ENCODE measurements around the gene PDSS1. TPM values are rescaled to one million over a fixed set of nuclear protein-coding genes. Genes with fewer than 3 reads are reported as not detected.

The PDSS1 gene
- total RNA-seq, 1 experiment from 2014 or later = 14.3 TPM

- intact Hi-C loops (cut with micrococcal nuclease) = no loop called here
- H3K27me3 Mint-ChIP-seq (ENCODE audit: insufficient read depth, unreplicated experiment) = no peaks in the 10 kb centered on the region
- H3K4me1 Mint-ChIP-seq (ENCODE audit: insufficient read depth, unreplicated experiment) = peaks cover 7% of the 10 kb centered on the region
- peaks cover 27% of the 10 kb centered on the region for H3K36me3 Mint-ChIP-seq (ENCODE audit: insufficient read depth, unreplicated experiment)
- BruUV-seq (replicated peaks) = no TSS peak
- no peak overlapping the region for H3K27ac Mint-ChIP-seq (ENCODE audit: low read depth, unreplicated experiment)
- H3K9me3 Mint-ChIP-seq (ENCODE audit: unreplicated experiment) = no peaks in the 10 kb centered on the region
- TF ChIP-seq CTCF (IDR thresholded peaks at IDR 0.05; ENCODE audit: unreplicated experiment) = no peak
- ChIA-PET POLR2A (no interaction called here), CTCF (no interaction called here)
- H3K4me3 Mint-ChIP-seq (ENCODE audit: unreplicated experiment) = no peak overlapping the region
- no peak for DNase-seq (ENCODE audit: unreplicated experiment)
These were observed 6.5 kb downstream of the PDSS1 start for GRCh38 chr10:26703974-26704373.

- Mint-ChIP-seq H3K27me3 (ENCODE audit: insufficient read depth, unreplicated experiment) (no peaks in the 10 kb centered on the region), H3K4me1 (ENCODE audit: insufficient read depth, unreplicated experiment) (peaks cover under 1% of the 10 kb centered on the region), H3K9me3 (ENCODE audit: unreplicated experiment) (no peaks in the 10 kb centered on the region), H3K27ac (ENCODE audit: low read depth, unreplicated experiment) (no peak overlapping the region), H3K36me3 (ENCODE audit: insufficient read depth, unreplicated experiment) (peaks cover 34% of the 10 kb centered on the region), H3K4me3 (ENCODE audit: unreplicated experiment) (no peak overlapping the region)
- no peak for DNase-seq (ENCODE audit: unreplicated experiment)
- BruUV-seq (replicated peaks) = no TSS peak
- ChIA-PET CTCF (interaction anchor here (2.0 kb wide), 1 partner anchor 20 kb away, joined by 7 read pairs; no protein-coding TSS in a partner anchor), POLR2A (interaction anchor here (1.6 kb wide), 1 partner anchor 9 kb away, joined by 4 read pairs; the partner anchor contains the start of gene PDSS1)
- intact Hi-C loops (cut with micrococcal nuclease) = no loop called here
- no peak for TF ChIP-seq CTCF (IDR thresholded peaks at IDR 0.05; ENCODE audit: unreplicated experiment)
These were observed 8.7 kb downstream of the PDSS1 start for GRCh38 chr10:26706206-26706605.

GRCh38 chr10:26706936-26707335, 9.4 kb downstream of the PDSS1 start:
- no peak for TF ChIP-seq CTCF (IDR thresholded peaks at IDR 0.05; ENCODE audit: unreplicated experiment)
- H3K36me3 Mint-ChIP-seq (ENCODE audit: insufficient read depth, unreplicated experiment) = peaks cover 34% of the 10 kb centered on the region
- intact Hi-C loops (cut with micrococcal nuclease) = no loop called here
- POLR2A ChIA-PET = no interaction called here
- H3K4me1 Mint-ChIP-seq (ENCODE audit: insufficient read depth, unreplicated experiment) = no peaks in the 10 kb centered on the region
- H3K4me3 Mint-ChIP-seq (ENCODE audit: unreplicated experiment) = no peak overlapping the region
- no peaks in the 10 kb centered on the region for H3K27me3 Mint-ChIP-seq (ENCODE audit: insufficient read depth, unreplicated experiment)
- H3K27ac Mint-ChIP-seq (ENCODE audit: low read depth, unreplicated experiment) = no peak overlapping the region
- DNase-seq (ENCODE audit: unreplicated experiment) = no peak
- BruUV-seq (replicated peaks) = no TSS peak
- no peaks in the 10 kb centered on the region for H3K9me3 Mint-ChIP-seq (ENCODE audit: unreplicated experiment)
- CTCF ChIA-PET = interaction anchor here (1.1 to 2.0 kb wide), 3 partner anchors 19 to 175 kb away, joined by 5 to 7 read pairs (median 5); no protein-coding TSS in a partner anchor

GRCh38 chr10:26711324-26711723, 13.8 kb downstream of the PDSS1 start:
- no peak overlapping the region for H3K27ac Mint-ChIP-seq (ENCODE audit: low read depth, unreplicated experiment)
- no peak for TF ChIP-seq CTCF (IDR thresholded peaks at IDR 0.05; ENCODE audit: unreplicated experiment)
- H3K9me3 Mint-ChIP-seq (ENCODE audit: unreplicated experiment) = no peaks in the 10 kb centered on the region
- BruUV-seq (replicated peaks) = no TSS peak
- DNase-seq (ENCODE audit: unreplicated experiment) = no peak
- H3K4me1 Mint-ChIP-seq (ENCODE audit: insufficient read depth, unreplicated experiment) = no peaks in the 10 kb centered on the region
- POLR2A ChIA-PET = no interaction called here
- intact Hi-C loops (cut with micrococcal nuclease) = no loop called here
- CTCF ChIA-PET = no interaction called here
- H3K27me3 Mint-ChIP-seq (ENCODE audit: insufficient read depth, unreplicated experiment) = no peaks in the 10 kb centered on the region
- no peak overlapping the region for H3K4me3 Mint-ChIP-seq (ENCODE audit: unreplicated experiment)
- peaks cover 52% of the 10 kb centered on the region for H3K36me3 Mint-ChIP-seq (ENCODE audit: insufficient read depth, unreplicated experiment)
